Gastroesophageal sphincter (tissue), 4 donors: Measurements from ENCODE around the gene MYL12B. TPM values are rescaled to one million over a fixed set of nuclear protein-coding genes. Genes with fewer than 3 reads are reported as not detected.
"Not testable (repeated sequence)": the region's sequence is repeated elsewhere in the genome, so short reads cannot be mapped to it uniquely, and the experiment has no call there.

Source experiments
- ATAC-seq: fragments of 150-250 bp; one replicate; pipeline ENCODE4 v1.9.1; 2016; ENCODE audit warnings: mild to moderate bottlenecking, moderate library complexity
- H3K27ac ChIP-seq, 4 donors: fragments of 200-600 bp; sonication (generic) in 3 of 4; 1 replicate in 3 of 4; 2 replicates in 1 of 4; pipeline ENCODE4 v1.5.1; 2016 to 2019
- H3K27me3 ChIP-seq: fragments of 200-600 bp; sonication (generic); one replicate; pipeline ENCODE4 v1.5.1; 2019
- H3K36me3 ChIP-seq, 2 donors: fragments of 200-600 bp; sonication (generic); one replicate each; pipeline ENCODE4 v1.5.1; 2019; ENCODE audit warnings: control low read depth in 1 of 2
- H3K4me1 ChIP-seq, 3 donors: fragments of 200-600 bp; sonication (generic); 1 replicate in 2 of 3; 2 replicates in 1 of 3; pipeline ENCODE4 v1.5.1; 2016 to 2019; ENCODE audit warnings: control low read depth in 2 of 3
- H3K4me3 ChIP-seq, 2 donors: fragments of 200-600 bp; sonication (generic); one replicate each; pipeline ENCODE4 v1.5.1; 2019; ENCODE audit warnings: mild to moderate bottlenecking in 1 of 2, moderate library complexity in 1 of 2
- H3K9me3 ChIP-seq, 3 donors: fragments of 200-600 bp; sonication (generic); one replicate each; pipeline ENCODE4 v1.5.1; 2017 to 2019; ENCODE audit warnings: control low read depth in 2 of 3
- EP300 ChIP-seq: sonication (generic); formaldehyde crosslinking; IDR thresholded peaks from one replicate; pipeline ENCODE4 v1.6.1; 2017; ENCODE audit warnings: antibody characterized with exemption, mild to moderate bottlenecking
- POLR2A ChIP-seq, 2 donors: fragments of 450-650 bp; IDR thresholded peaks; one replicate each; pipeline ENCODE4 v1.6.1; 2017; ENCODE audit warnings: antibody characterized with exemption in 2 of 2, mild to moderate bottlenecking in 2 of 2, moderate library complexity in 1 of 2
- POLR2AphosphoS5 ChIP-seq: sonication (generic); formaldehyde crosslinking; IDR thresholded peaks from one replicate; pipeline ENCODE4 v1.6.1; 2017; ENCODE audit warnings: antibody characterized with exemption
- WGBS, 2 donors: methylation state at CpG; one replicate each; pipeline ENCODE4 v1.1.5; 2018; ENCODE audit warnings: low coverage in 1 of 2; 5-methylcytosine and 5-hydroxymethylcytosine counted together
- total RNA-seq, 4 donors: library from RNA; depleted of rRNA; stranded (reverse); fragments of >200 nt; gene quantifications; one replicate each; pipeline ENCODE4 v1.1.0, GENCODE V29; 2016
- TF ChIP-seq, protein P1 (sequence below), 4 experiments: fragments of 200-600 bp in 2 of 4; fragments of 450-650 bp in 2 of 4; sonication (generic) in 1 of 4; IDR thresholded peaks; one replicate each; pipeline ENCODE4 v1.5.1; 2017 to 2019; ENCODE audit warnings: antibody characterized with exemption in 4 of 4, mild to moderate bottlenecking in 2 of 4, moderate library complexity in 2 of 4

The MYL12B gene
- total RNA-seq, 4 donors from 2014 or later, result 148 to 354 (median 233) TPM

GRCh38 chr18:3219631-3220335 is 42.1 kb upstream of the MYL12B start, which contains the start of gene MYOM1:
Gene MYOM1, minus strand, starts transcription at chr18:3219968. Its CDS starts 4,745 bp downstream, at chr18:3215223.
- Histone ChIP-seq H3K4me1 (peaks cover 0 to 32% (median 3%) of the 10 kb centered on the region in 3 donors), H3K4me3 (peak within 1 kb of the TSS; percentile 49 to 75), H3K9me3 (no peaks in the 10 kb centered on the region), H3K27me3 (no peaks in the 10 kb centered on the region), H3K27ac (peak within 1 kb of the TSS; percentile 77 to 95 (median 82)), H3K36me3 (peaks cover 0 to 7% of the 10 kb centered on the region in 2 donors)
- WGBS, 2 donors, result 29 to 30% methylated on average over 7 to 9 of the region's 9 CpGs
- ATAC-seq, result peak; percentile 37
- no peak for TF ChIP-seq POLR2A (IDR thresholded peaks at IDR 0.05)
- peak; percentile 64 for TF ChIP-seq POLR2AphosphoS5
- no peak for TF ChIP-seq EP300
- TF ChIP-seq, protein P1, sequence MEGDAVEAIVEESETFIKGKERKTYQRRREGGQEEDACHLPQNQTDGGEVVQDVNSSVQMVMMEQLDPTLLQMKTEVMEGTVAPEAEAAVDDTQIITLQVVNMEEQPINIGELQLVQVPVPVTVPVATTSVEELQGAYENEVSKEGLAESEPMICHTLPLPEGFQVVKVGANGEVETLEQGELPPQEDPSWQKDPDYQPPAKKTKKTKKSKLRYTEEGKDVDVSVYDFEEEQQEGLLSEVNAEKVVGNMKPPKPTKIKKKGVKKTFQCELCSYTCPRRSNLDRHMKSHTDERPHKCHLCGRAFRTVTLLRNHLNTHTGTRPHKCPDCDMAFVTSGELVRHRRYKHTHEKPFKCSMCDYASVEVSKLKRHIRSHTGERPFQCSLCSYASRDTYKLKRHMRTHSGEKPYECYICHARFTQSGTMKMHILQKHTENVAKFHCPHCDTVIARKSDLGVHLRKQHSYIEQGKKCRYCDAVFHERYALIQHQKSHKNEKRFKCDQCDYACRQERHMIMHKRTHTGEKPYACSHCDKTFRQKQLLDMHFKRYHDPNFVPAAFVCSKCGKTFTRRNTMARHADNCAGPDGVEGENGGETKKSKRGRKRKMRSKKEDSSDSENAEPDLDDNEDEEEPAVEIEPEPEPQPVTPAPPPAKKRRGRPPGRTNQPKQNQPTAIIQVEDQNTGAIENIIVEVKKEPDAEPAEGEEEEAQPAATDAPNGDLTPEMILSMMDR (IDR thresholded peaks at IDR 0.05), result no peak

DNA sequence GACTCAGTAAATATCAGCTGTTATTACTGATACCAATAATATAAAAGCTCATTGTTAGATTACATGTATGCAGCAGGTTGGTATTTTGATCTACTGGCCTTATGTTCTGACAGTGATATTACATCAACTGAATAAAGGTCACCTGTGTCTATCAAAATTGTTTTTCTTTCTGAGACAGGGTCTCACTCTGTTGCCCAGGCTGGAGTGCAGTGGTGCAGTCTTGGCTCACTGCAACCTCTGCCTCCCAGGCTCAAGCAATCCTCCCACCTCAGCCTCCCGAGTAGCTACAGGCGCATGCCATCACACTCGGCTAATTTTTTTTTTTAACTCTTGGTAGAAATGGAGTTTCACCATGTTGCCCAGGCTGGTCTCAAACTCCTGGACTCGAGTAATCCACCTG is 41.1 kb upstream of the MYL12B start:
- Histone ChIP-seq H3K4me1 (peaks cover 0 to 32% (median 3%) of the 10 kb centered on the region in 3 donors), H3K27ac (peak overlapping the region in 3 of 4 donors; percentile 77 to 86 (median 79))
- H3K9me3 ChIP-seq, H3K27me3 ChIP-seq, H3K36me3 ChIP-seq, ATAC-seq, H3K4me3 ChIP-seq: not testable (repeated sequence)
- 68 to 92% methylated on average over 3 to 4 of the region's 4 CpGs for WGBS, 2 donors

DNA sequence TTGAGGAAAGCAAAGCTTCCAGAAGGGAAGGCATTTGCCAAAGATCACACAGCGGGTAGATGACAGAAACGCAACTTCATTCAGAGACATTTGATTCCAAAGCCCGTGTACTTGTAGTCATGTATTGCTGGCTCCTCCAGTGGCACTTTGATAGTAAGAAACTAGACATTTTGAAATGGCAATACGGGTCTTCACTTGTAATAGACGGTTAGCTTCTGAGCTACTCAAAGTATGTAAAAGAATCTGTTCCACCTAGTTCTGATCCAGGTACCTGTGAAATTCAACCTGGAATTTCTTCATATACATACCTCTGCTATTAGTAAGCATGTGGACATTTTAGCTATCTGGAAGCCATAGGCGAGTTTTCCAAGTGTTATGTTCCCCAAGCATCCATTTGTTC is 40.4 kb upstream of the MYL12B start:
- H3K27ac ChIP-seq, result no peak overlapping the region
- ATAC-seq, result no peak
- 87 to 90% methylated on average over 6 of the region's 6 CpGs for WGBS, 2 donors
- TF ChIP-seq, protein P1 (IDR thresholded peaks at IDR 0.05), result no peak
- no peak for TF ChIP-seq EP300
- H3K4me3 ChIP-seq, result no peak overlapping the region
- H3K9me3 ChIP-seq, result no peaks in the 10 kb centered on the region
- no peaks in the 10 kb centered on the region for H3K36me3 ChIP-seq
- H3K4me1 ChIP-seq, result peaks cover 0 to 32% (median 3%) of the 10 kb centered on the region in 3 donors
- no peaks in the 10 kb centered on the region for H3K27me3 ChIP-seq

GRCh38 chr18:3223356-3223755 is 38.6 kb upstream of the MYL12B start:
- H3K4me1 ChIP-seq, result peaks cover 0 to 26% (median 3%) of the 10 kb centered on the region in 3 donors
- no peaks in the 10 kb centered on the region for H3K9me3 ChIP-seq
- H3K27me3 ChIP-seq, result no peaks in the 10 kb centered on the region
- no peak for ATAC-seq
- H3K27ac ChIP-seq, result no peak overlapping the region
- 80 to 93% methylated on average over 1 of the region's 1 CpG for WGBS, 2 donors
- no peaks in the 10 kb centered on the region for H3K36me3 ChIP-seq
- H3K4me3 ChIP-seq, result no peak overlapping the region
- no peak for TF ChIP-seq POLR2AphosphoS5
- TF ChIP-seq EP300, result no peak
- TF ChIP-seq, protein P1 (IDR thresholded peaks at IDR 0.05), result no peak

DNA sequence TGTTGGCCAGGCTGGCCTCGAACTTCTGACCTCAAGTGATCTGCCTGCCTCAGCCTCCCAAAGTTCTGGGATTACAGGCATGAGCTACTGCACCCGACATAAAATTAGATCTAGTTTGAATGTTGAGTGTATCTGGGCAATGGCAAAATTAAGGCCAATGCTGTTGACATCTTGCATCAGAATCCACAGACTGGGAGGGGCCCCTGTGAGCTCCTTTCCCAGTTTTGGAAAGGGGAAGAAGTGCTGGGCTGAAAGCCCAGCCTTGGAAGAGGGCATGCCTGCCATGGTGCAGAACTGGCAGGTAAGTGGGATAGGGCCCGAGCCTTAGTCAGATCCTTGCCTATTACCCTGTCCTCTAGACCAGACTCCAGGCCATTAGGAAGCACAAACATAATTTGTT is 37.7 kb upstream of the MYL12B start:
- Histone ChIP-seq H3K27me3 (no peaks in the 10 kb centered on the region), H3K4me3 (no peak overlapping the region), H3K27ac (no peak overlapping the region), H3K36me3 (no peaks in the 10 kb centered on the region), H3K9me3 (no peaks in the 10 kb centered on the region), H3K4me1 (peaks cover 0 to 26% (median 3%) of the 10 kb centered on the region in 3 donors)
- ATAC-seq, result no peak
- 92% methylated on average over 2 of the region's 3 CpGs; no CpG with 5 or more reads in 1 of the 2 donors for WGBS, 2 donors
- TF ChIP-seq POLR2A (IDR thresholded peaks at IDR 0.05) (no peak), POLR2AphosphoS5 (no peak), EP300 (no peak)
- TF ChIP-seq, protein P1 (IDR thresholded peaks at IDR 0.05), result no peak
